HTERT RPE-1 (cell line): ENCODE results near the gene EYA3.

Experiments
- in situ Hi-C: fragments of 300-500 bp; cut with MboI; formaldehyde crosslinking; loops from 4 replicates; pipeline ENCODE4 v1.14.3; 2020; ENCODE audit warnings: low sequenced_read_pairs

EYA3 gene

GRCh38 chr1:28074892-28075511 lies 13.4 kb downstream of the EYA3 start:
- in situ Hi-C loops = no loop called here

GRCh38 chr1:28073867-28074266 lies 14.5 kb downstream of the EYA3 start:
- in situ Hi-C loops = no loop called here

GRCh38 chr1:28071813-28072212 lies 16.6 kb downstream of the EYA3 start:
- in situ Hi-C loops = no loop called here

GRCh38 chr1:28070725-28071593 lies 17.5 kb downstream of the EYA3 start:
- in situ Hi-C loops = no loop called here

GRCh38 chr1:28067523-28068090 lies 20.8 kb downstream of the EYA3 start:
- in situ Hi-C loops = no loop called here

GRCh38 chr1:28066393-28067154 lies 21.8 kb downstream of the EYA3 start:
- in situ Hi-C loops = no loop called here

GRCh38 chr1:28064064-28064463 lies 24.3 kb downstream of the EYA3 start:
- in situ Hi-C loops = no loop called here

GRCh38 chr1:28062806-28063205 lies 25.6 kb downstream of the EYA3 start:
- in situ Hi-C loops = no loop called here

GRCh38 chr1:28058971-28059878 lies 29.2 kb downstream of the EYA3 start:
- in situ Hi-C loops = no loop called here

GRCh38 chr1:28058168-28058567 lies 30.2 kb downstream of the EYA3 start:
- in situ Hi-C loops = no loop called here

GRCh38 chr1:28056129-28056925 lies 32.1 kb downstream of the EYA3 start:
- in situ Hi-C loops = no loop called here

GRCh38 chr1:28050776-28051175 lies 37.6 kb downstream of the EYA3 start:
- in situ Hi-C loops = no loop called here

GRCh38 chr1:28046716-28047115 lies 41.7 kb downstream of the EYA3 start:
- in situ Hi-C loops = no loop called here

- in situ Hi-C loops = no loop called here
Measured at GRCh38 chr1:28045777-28046176, 42.6 kb downstream of the EYA3 start.

- in situ Hi-C loops = no loop called here
Measured at GRCh38 chr1:28044399-28044798, 44.0 kb downstream of the EYA3 start.

- in situ Hi-C loops = no loop called here
Measured at GRCh38 chr1:28039341-28039740, 49.1 kb downstream of the EYA3 start.

- in situ Hi-C loops = no loop called here
Measured at GRCh38 chr1:28037946-28038345, 50.5 kb downstream of the EYA3 start.

GRCh38 chr1:28037206-28037605 lies 51.2 kb downstream of the EYA3 start:
- in situ Hi-C loops = no loop called here

- in situ Hi-C loops = no loop called here
Measured at GRCh38 chr1:28036431-28036830, 52.0 kb downstream of the EYA3 start.
